WTC11 (cell line): Measurements from ENCODE around the gene KYNU.

Experiments
- CBFB ChIP-seq: sonication (generic); formaldehyde crosslinking; IDR thresholded peaks from 2 replicates; pipeline ENCODE4 v1.8.1; 2022; ENCODE audit warnings: mild to moderate bottlenecking, low read depth, missing genetic modification reagents
- E2F5 ChIP-seq: sonication (generic); formaldehyde crosslinking; IDR thresholded peaks from 2 replicates; pipeline ENCODE4 v1.8.1; 2022; ENCODE audit warnings: mild to moderate bottlenecking, moderate library complexity, missing genetic modification reagents
- ERG ChIP-seq: fragments of 250-450 bp; sonication (Bioruptor Pico); IDR thresholded peaks from 2 replicates; pipeline ENCODE4 v1.8.0; 2021; ENCODE audit warnings: mild to moderate bottlenecking
- ETV6 ChIP-seq: sonication (generic); formaldehyde crosslinking; IDR thresholded peaks from 2 replicates; pipeline ENCODE4 v1.8.1; 2022; ENCODE audit warnings: mild to moderate bottlenecking, missing genetic modification reagents
- MYBL2 ChIP-seq: sonication (generic); formaldehyde crosslinking; IDR thresholded peaks from 2 replicates; pipeline ENCODE4 v1.8.1; 2023; ENCODE audit warnings: mild to moderate bottlenecking, moderate library complexity, missing genetic modification reagents
- TEAD4 ChIP-seq: sonication (generic); formaldehyde crosslinking; IDR thresholded peaks from 2 replicates; pipeline ENCODE4 v1.8.0; 2022; ENCODE audit warnings: mild to moderate bottlenecking, missing genetic modification reagents
- USF2 ChIP-seq: sonication (generic); formaldehyde crosslinking; IDR thresholded peaks from 2 replicates; pipeline ENCODE4 v1.8.1; 2023; ENCODE audit warnings: mild to moderate bottlenecking, missing genetic modification reagents, moderate library complexity
- ZNF138 ChIP-seq: sonication (generic); formaldehyde crosslinking; conservative IDR thresholded peaks from 2 replicates; pipeline ENCODE4 v1.8.1; 2022; ENCODE audit warnings: mild to moderate bottlenecking, moderate library complexity, missing genetic modification reagents
- ZNF532 ChIP-seq: fragments of 250-450 bp; sonication (Bioruptor Pico); IDR thresholded peaks from 2 replicates; pipeline ENCODE4 v1.9.0; 2021; ENCODE audit warnings: mild to moderate bottlenecking, borderline replicate concordance
- TF ChIP-seq, protein P1 (sequence below): fragments of 200-600 bp; IDR thresholded peaks from 2 replicates; pipeline ENCODE4 v1.8.0; 2022; ENCODE audit warnings: antibody characterized with exemption

GRCh38 chr2:142940606-142941223 lies 63.3 kb downstream of the KYNU start:
- TF ChIP-seq CBFB: no peak
- no peak for TF ChIP-seq ERG (CRISPR knock-in tag)
- TF ChIP-seq, protein P1, sequence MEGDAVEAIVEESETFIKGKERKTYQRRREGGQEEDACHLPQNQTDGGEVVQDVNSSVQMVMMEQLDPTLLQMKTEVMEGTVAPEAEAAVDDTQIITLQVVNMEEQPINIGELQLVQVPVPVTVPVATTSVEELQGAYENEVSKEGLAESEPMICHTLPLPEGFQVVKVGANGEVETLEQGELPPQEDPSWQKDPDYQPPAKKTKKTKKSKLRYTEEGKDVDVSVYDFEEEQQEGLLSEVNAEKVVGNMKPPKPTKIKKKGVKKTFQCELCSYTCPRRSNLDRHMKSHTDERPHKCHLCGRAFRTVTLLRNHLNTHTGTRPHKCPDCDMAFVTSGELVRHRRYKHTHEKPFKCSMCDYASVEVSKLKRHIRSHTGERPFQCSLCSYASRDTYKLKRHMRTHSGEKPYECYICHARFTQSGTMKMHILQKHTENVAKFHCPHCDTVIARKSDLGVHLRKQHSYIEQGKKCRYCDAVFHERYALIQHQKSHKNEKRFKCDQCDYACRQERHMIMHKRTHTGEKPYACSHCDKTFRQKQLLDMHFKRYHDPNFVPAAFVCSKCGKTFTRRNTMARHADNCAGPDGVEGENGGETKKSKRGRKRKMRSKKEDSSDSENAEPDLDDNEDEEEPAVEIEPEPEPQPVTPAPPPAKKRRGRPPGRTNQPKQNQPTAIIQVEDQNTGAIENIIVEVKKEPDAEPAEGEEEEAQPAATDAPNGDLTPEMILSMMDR: no peak
- TF ChIP-seq ZNF532: no peak
- no peak for TF ChIP-seq E2F5 (CRISPR knock-in tag)
- no peak for TF ChIP-seq MYBL2 (CRISPR knock-in tag)
- TF ChIP-seq ETV6: no peak
- no peak for TF ChIP-seq TEAD4 (CRISPR knock-in tag)
- TF ChIP-seq ZNF138 (CRISPR knock-in tag): no peak
- TF ChIP-seq USF2 (CRISPR knock-in tag): no peak
